GF-D8 (cell line): ENCODE measurements around the gene SLC8A3.

ENCODE experiments used
- DNase-seq: peaks from one replicate; lab custom pipeline; 2025; lab: John Stamatoyannopoulos, UW

Gene SLC8A3

DNA sequence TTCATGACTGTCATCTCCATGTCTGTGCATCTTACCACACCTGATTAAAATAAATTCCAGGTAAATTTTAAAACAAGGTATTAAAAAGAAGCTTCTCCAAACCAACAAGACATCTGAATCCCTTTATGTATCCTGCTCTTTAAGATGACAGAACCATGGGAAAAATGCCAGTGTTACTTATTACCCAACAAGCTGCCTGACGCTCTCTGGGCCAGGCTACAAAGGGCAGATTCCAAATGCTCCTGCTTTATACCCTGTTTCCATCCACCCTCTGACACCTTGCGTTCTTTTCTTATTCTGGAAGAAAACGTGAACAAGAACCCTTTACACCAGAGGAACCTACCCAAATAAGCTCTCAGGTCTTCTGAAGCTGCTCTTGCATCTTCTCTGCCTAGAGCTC is 70.7 kb downstream of the SLC8A3 start:
- no peak for DNase-seq

DNA sequence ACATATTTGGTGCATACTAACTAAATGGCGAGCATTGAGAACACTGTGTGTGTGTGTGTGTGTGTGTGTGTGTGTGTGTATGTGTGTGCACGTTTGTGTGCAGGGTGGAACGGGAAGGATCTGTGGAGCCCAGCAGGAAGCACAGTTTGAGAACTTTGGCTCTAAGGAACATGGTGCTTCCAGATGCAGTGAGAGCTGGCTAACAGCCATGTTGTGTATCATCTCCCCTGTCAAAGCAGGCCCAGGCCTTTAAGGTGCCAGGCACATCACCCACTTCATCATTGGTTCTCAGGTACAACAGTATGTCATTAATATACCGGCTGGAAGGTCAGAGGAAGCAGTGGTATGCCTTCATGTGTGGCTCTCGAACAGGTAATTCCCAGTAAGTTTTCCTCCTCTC is 72.5 kb downstream of the SLC8A3 start:
- no peak for DNase-seq

DNA sequence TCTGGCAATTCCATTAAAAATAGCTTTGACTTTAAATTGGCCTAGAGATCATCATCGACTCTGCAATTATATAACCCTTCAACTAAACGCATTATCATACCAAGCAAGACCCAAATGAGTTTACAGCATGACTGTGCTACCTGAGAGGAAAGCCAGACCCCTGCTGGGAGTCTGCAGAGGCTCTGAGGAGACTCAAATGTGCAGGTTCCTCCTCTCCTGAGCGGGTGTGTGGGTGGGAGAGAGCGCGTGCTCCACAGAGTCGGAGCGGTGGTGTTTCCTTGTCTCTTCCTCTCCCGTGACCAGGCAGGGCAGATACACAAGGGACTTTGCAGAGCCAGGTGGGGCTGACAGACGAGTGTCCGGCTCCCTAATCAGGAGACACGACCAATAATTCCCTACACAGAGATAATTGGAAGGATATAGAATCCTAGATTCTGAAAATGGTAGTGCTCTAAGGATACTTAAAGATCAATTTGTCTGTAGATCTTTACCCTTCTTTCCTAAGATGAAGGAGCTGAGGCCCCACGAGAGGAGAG is 74.1 kb downstream of the SLC8A3 start:
- no peak for DNase-seq

DNA sequence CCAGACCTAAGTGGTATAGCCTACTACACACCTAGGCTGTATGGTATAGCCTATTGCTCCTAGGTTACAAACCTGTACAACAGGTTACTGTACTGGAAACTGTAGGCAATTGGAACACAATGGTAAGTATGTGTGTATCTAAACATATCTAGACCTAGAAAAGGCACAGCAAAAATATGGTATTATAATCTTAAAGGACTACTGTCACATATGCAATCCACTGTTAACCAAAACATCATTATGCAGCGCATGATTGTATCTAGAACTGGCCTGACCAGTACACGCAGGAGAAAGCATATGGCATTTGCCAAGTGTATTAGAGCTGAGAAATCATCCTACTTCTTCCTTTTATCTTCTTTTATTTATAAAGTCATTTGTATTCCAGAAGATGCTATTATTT is 75.5 kb downstream of the SLC8A3 start:
- DNase-seq, result no peak

DNA sequence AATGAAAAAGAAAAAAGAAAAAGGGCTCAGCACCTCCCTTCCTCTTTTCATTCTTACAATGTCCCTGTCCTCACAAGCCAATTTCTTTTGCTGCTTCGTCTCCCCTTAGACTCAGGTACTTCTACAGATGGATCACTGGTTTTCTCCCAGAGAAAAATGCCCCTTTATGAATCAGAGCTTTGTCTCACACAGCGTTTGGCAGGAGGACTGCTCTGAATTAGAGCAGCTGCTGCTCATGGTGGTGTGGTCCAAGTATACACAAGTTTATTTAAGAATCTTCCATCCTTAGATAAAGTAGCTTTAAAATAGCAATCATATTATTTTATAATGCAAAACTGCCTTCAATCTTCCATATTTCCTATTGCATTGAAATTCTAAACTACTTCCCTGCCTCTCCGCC is 80.3 kb downstream of the SLC8A3 start:
- DNase-seq, result no peak

DNA sequence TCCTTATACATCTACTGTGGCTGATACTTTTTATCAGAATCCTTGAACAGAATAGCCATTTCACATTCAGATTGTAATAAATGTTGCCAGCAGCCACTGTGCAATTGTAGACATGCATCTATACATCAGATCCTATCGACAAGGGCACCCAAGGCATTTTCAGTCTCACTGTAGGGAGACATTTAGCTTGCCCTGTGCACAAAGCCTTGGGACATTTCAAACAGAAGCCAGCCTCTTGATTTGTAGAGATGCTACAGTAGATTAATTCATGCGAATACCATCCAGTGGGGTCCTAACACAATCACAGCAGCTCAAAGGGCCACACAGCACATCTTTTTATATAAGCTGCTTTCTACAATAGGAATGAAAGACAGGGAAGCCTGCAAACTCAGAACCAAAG is 81.4 kb downstream of the SLC8A3 start:
- DNase-seq, result no peak

DNA sequence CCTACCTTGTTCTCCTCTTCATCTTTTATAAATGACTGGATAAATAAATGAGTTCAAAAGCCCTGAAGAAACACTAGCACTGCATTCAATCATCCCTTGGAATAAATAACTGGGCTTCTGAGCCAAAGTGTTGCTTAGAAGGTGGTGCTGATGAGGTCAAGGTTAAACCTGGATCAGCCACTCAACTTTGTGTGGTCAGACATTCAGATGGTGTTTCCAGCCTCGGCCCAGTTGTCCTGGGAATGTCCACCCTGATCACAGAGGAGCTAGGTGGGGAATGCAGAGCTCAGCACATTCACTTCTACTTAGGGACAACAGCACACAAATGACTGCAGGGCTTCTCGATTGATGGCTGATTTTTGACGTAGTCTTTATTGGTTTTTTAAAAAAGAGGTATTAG is 88.7 kb downstream of the SLC8A3 start:
- DNase-seq, result no peak

DNA sequence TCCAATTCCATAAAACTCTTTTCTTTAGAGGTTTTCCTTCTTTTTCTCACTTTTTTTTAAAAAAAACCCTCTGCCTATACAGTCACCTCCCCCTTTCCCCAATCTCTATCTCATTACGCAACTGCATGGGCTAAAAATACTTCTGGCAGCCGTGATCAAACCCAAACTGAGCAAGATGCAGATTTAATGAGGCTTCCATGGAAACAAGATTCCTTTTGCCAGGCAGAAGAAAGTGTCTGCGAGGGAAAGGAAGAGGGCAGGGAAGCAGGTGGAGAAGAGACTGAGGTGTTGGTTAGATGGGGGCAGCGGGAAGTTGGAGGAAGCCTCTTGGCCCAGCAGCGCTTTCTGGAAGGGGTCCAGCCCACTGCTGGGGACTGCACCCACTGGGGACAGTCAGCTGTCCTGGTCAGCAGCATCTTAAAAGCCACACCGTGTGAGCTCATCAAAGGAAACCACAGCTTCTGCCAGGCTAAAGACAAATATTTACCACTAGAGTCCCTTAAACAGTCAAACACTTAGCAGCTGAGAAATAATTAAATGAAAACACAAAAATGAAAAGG is 90.4 kb downstream of the SLC8A3 start:
- DNase-seq, result no peak

DNA sequence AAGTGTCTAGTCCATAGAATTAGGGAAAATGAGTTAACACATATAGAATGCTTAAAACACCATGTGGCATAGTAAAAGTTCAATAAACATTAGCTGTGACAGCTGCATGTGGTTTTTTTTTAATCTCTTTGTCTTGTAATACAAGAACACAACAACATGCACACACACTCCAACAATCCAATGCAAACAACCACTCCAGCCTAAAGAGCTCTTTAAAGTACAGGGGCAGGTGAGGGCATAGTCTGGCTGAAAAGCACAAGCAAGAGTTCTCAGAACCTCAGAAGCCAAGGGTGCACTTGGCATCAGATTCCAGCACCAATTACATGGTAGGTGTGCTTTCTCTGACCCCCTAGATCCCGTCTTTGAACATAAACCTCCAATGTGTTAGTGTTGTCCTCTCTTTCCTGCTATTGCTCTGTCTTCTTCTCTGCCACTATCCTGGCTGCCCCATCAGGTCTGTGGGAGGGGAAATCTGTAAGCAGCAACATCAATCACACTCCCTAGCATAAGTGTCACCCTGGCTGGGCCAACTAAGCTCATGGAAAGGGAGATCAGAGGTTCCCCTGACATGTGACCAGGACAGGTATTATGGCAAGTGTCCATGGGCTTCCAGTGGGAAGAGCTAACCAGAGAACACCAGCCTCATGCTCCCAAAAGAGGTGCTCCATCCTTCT is 91.0 kb downstream of the SLC8A3 start:
- no peak for DNase-seq

DNA sequence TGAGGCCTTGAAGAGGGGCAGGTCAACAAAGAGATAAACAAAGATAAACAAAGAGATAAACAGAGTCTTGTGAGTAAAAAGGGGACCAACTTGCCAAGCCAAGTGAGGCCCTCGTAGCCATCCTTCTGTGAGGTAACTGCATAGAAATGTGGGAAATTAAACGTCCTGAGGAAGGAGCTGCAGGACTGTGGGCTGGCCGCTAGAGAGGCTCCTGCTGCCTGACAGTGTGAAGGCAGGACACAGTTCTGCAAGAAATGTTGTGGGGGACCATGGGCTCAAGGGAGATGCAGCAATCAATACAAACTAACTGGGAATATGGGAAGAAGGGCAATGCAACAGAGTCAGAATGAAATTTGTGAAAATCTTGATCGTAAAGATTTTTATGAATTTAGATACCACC is 91.9 kb downstream of the SLC8A3 start:
- no peak for DNase-seq

DNA sequence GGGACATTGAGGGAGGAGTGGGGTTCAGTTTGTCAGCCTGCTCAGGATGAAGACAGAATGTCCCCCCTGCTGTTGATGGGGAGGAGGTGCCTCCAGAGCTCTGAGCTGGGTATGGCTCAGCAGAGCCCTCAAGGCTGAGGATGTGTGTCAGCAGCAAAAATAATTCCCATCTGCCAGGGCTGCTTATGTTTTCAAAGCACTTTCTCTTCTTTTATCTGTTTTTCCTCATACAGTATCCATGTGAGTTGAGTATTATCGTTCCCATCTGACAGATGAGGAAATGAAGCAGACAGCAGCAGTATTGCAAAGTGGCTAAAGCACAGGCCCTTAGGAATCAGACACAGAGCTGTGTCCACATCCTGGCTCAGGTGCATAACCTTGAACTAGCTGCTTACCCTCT is 94.1 kb downstream of the SLC8A3 start:
- DNase-seq, result no peak

DNA sequence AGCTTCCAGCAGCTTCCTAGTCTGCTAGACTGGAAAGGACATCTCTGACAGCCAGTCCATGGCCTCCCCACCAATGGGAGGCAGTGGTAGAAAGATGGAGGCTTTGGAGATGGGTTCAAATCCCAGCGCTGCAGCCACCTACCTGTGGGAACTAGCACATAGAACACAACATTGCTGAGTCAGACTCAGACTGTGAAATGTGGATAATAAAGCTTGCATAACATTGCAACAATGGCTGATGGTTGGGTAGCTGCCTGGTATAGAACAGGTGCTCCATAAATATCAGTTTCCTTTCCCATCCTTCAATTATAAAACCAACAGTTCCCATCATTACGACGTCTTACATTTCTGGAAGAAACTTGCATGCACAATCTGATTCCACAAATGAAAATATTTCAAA is 94.6 kb downstream of the SLC8A3 start:
- no peak for DNase-seq

DNA sequence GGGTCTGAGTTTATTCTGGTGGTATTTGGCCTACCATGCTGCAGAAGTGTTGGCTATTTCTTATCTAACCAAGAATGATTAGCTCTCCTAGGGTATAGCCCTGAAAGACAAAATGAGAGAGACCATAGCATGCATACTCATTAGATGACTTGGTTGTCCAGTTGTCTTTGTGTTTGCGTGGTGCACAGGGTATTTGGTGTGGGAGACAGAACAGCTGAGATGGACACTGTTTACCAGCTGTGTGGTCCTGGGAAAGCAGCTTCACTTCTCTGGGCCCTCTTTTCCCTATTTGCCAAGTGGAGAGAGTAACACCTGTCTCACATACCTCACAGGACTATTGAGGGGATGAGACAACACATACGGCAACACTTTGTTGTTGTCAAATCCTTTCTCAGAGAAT is 95.6 kb downstream of the SLC8A3 start:
- no peak for DNase-seq

DNA sequence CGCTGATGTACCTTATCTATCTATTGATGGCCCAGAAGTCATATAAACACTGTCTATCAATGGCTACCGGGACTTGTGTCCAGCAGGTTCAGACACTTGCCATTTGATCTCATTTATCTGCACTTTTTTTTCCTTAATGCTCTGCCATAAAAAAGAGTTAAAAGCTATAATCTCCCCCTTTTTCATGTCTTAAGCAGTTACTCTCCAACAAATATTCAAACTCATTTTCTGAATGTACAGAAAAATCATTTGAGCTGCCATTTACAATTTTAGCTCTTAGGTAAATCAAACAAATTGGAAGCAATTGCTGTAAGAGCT is 101.4 kb downstream of the SLC8A3 start:
- no peak for DNase-seq

DNA sequence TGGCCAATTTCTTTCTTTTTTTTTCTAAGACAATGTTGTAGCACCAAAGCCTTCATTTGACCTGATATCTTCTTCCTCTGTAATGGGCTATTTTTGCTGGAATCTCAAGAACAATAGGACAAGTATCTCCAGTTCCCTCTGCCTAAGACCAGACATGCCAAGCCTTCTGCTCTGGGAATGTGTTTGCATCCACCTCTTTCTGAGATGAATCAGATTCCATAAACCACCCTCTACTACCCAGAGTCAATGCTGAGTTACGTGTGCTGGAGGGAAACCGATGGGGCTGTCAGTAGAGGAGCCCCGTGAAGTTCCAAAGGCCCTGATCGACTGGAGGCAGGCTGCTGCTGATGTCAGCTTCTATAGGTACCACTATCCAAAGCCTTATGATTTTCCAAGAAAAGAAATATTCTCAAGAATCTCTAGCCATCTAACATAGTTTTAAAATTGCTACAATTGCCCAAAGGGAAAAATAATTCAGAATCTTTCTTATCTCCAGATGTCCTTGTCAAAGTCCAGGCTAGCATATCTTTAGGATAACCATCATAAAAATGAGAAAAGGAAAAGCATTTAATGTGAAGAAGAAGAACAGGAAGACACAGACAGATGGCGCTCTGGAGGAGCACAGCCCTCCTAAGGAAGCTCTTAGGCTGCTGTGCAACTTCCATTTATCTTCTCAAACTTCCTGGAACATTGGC is 101.9 kb downstream of the SLC8A3 start:
- DNase-seq, result no peak

DNA sequence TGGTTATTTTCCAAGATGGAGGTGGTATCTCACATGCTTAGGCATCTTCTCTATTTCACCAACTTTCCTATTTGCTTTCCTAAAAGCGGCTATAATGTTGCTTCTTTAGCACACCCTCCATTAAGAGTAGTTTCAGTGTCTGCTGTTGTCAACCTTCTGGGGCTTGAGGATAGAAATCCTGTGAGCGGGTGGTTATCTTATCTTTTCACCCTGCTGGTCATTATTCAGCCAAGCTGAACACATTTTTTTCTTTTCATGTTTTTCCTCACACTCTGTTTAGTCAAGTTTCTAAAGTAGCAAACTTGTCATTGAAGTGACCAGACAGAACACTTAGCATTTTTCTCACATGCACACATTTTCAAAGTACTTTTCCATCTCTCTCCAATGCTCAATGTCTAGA is 104.5 kb downstream of the SLC8A3 start:
- no peak for DNase-seq

DNA sequence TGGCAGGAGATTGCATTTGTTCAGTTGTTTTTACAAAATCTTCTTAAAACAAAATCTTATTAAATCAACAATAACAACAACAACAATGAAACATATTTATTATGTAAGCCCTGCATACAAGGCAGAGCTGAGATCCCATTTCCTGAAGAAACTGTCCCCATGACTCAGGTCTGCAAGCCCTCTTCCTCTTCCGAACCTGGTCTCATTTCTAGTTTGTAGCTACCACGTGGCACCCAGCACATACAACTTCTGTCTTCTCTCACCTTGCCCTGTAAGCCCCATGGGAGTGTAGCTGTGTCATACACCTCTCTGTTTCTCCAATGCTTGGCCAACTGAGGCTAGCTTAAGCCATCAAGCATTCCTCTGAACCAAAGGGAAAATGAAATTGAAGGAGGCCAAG is 106.4 kb downstream of the SLC8A3 start:
- no peak for DNase-seq

DNA sequence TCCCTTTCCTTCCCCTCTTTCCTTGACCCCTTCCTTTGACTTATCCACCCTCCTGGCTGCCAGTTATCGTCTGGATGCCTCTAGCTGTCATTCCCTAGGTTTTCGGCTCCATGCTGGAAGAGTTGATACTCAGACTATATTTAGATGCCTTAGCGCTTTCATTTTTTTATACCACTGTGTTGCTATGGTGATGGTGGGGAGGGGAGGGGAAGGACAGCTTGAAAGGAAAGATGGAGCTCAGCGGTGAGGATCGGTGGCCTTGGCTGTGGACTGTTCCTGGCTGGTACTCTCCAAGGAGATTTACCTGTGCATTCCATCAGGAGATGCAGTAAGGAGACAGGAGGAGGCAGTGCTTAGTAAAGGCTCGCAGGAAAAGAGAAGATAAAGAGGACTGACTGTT is 108.7 kb downstream of the SLC8A3 start:
- no peak for DNase-seq

DNA sequence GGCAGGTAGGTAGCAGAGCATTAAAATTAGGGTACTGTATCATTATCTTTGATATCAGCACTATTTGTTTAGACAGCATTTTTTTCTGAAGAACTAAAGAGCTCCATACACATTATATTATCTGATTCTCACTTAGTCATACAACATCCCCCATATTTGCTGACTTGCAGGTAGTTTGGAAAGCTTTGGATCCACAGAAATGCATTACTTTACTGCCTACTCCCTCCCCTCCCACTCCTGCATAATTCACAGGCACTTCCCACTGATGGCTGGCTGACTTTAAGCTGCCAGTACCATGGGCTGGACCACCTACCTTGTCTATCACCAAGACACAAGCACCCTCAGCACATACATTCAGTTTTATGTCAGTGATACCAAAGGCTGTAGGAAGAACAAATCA is 110.4 kb downstream of the SLC8A3 start:
- no peak for DNase-seq

DNA sequence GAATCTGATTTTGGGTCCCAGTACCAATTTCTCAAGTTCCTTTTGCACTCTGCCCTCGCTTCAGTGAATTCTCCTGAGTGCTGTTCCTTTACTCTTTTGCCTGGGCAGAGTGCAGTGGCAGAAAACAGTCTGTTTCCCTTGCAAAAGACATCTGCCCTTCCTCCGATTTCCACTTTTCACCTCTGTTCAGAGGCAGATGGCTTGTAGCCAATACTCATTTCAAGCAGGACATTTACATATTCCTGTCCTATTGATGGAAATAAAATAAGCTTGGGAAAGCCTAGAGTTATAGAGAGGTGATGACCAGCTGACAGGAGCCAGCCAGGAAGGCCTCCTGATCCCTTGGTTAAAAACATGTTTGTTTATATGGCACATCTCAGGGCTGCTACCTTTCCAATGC is 111.0 kb downstream of the SLC8A3 start:
- no peak for DNase-seq

DNA sequence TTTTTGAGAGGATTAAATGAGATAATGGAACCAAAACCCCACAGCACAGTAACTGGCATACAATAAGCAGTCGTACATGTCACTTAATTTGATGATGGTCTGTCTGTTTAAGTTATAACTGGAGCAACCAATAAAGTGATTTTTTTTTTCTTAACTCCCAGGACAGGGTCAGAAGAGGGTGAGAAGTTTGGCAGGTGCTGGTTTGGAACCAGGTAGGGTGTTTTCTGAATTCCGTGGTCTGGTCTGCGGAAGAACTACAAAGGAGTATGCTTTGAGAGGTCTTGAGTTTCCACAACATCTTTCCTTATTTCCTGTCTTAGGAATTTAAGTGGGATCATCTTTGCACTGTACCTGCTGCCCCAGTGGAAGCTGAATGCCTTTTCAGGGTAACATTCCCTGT is 111.7 kb downstream of the SLC8A3 start:
- no peak for DNase-seq

DNA sequence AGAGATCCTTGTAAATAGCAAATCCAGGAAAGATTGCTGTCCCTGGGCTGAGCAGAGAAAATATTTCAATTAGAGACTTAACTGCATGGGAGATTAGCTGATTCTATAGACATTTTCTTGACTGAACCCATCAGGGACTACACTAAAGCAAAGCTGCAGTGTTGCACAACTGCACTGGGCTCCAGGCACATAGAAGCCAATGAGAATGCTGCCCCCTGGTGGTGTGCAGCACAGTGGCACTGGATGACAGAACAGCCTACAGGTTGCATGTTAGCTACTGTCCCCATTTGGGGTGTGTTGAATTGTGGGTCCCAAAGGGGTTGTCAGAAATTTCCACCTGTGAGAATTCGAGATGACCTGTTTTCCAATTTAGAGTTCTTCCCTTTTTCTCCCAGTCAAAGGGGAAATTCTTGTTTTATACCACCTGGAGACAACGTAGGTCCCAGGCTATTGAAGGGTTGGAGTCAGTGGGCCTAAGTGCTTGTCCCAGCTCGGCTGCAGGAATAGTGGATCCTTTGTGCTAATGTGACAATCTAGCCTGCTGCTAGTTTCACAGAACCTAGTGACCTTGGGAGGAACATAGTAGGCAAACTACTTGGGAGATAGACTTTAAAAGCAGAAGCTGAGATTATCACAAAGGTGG is 114.7 kb downstream of the SLC8A3 start:
- DNase-seq, result no peak

DNA sequence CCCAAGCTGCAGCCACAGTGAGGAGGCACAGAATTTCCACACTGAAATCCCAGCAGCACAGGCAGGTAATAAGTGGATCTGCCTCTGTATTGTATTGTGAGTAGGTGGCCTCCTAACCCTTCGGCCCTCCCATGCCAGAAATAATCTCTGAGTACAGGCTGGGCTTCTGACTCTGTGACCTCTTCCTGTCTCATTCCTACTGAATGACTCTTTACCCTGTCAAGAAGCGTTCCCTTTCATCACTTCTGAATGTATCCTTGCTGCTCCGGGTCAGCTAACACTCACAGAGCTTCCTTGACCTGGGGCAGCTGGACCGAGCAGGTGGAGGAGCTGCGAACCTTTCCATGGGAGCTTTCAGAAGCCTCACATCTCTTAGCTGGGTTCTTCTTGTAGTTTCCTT is 119.6 kb downstream of the SLC8A3 start:
- no peak for DNase-seq
